H9 (cell line): ENCODE measurements around the gene CLDN22. TPM values are rescaled to one million over a fixed set of nuclear protein-coding genes. Genes with fewer than 3 reads are reported as not detected.

Experiments used
- DNase-seq: peaks from one replicate; pipeline ENCODE4 v3.0.0-alpha.2; 2017
- H2AFZ ChIP-seq: one replicate; pipeline ENCODE4 v1.6.1; 2013; ENCODE audit warnings: mild to moderate bottlenecking, low read length, control low read depth, moderate library complexity
- H2AK5ac ChIP-seq: 2 replicates; pipeline ENCODE4 v1.6.1; 2013; ENCODE audit warnings: low read length, control low read depth, mixed read lengths; ENCODE audit not compliant: insufficient read length
- H2BK120ac ChIP-seq: one replicate; pipeline ENCODE4 v1.6.1; 2013; ENCODE audit warnings: low read depth, mild to moderate bottlenecking, low read length, control low read depth, inconsistent platforms; ENCODE audit not compliant: poor library complexity, severe bottlenecking
- H2BK12ac ChIP-seq: 2 replicates; pipeline ENCODE4 v1.6.1; 2013; ENCODE audit warnings: low read length, control low read depth, mixed read lengths, low read depth; ENCODE audit not compliant: insufficient read length
- H2BK15ac ChIP-seq: 2 replicates; pipeline ENCODE4 v1.6.1; 2013; ENCODE audit warnings: low read depth, low read length, control low read depth
- H2BK20ac ChIP-seq: one replicate; pipeline ENCODE4 v1.6.1; 2013; ENCODE audit warnings: low read depth, mild to moderate bottlenecking, low read length, control low read depth, inconsistent platforms; ENCODE audit not compliant: poor library complexity, severe bottlenecking
- H2BK5ac ChIP-seq: 2 replicates; pipeline ENCODE4 v1.6.1; 2013; ENCODE audit warnings: low read length, control low read depth, mixed read lengths; ENCODE audit not compliant: insufficient read length
- H3K14ac ChIP-seq: 2 replicates; pipeline ENCODE4 v1.6.1; 2013; ENCODE audit warnings: low read length, control low read depth; ENCODE audit not compliant: insufficient read depth
- H3K18ac ChIP-seq: 2 replicates; pipeline ENCODE4 v1.6.1; 2013; ENCODE audit warnings: low read depth, mild to moderate bottlenecking, mixed read lengths, low read length, control low read depth; ENCODE audit not compliant: insufficient read length
- H3K23ac ChIP-seq: 2 replicates; pipeline ENCODE4 v1.6.1; 2013; ENCODE audit warnings: low read length, control low read depth, mixed read lengths, low read depth; ENCODE audit not compliant: insufficient read length
- H3K23me2 ChIP-seq: 2 replicates; pipeline ENCODE4 v1.6.1; 2013; ENCODE audit warnings: low read depth, mild to moderate bottlenecking, mixed read lengths, low read length, control low read depth; ENCODE audit not compliant: insufficient read length, poor library complexity, severe bottlenecking
- H3K27ac ChIP-seq: 2 replicates; pipeline ENCODE4 v1.5.1; 2013; ENCODE audit warnings: low read length, control low read depth, mixed read lengths, low read depth; ENCODE audit not compliant: insufficient read length
- H3K27me3 ChIP-seq: 2 replicates; pipeline ENCODE4 v1.6.1; 2013; ENCODE audit warnings: low read length, control low read depth, inconsistent platforms; ENCODE audit not compliant: insufficient read depth
- H3K4ac ChIP-seq: 2 replicates; pipeline ENCODE4 v1.6.1; 2013; ENCODE audit warnings: low read depth, mild to moderate bottlenecking, control low read depth, inconsistent platforms, low read length, moderate library complexity
- H3K4me1 ChIP-seq: 2 replicates; pipeline ENCODE4 v1.6.1; 2013; ENCODE audit warnings: low read length, control low read depth, inconsistent platforms; ENCODE audit not compliant: insufficient read depth
- H3K4me2 ChIP-seq: 2 replicates; pipeline ENCODE4 v1.6.1; 2013; ENCODE audit warnings: low read length, control low read depth, mixed read lengths; ENCODE audit not compliant: insufficient read length, insufficient read depth
- H3K56ac ChIP-seq: 2 replicates; pipeline ENCODE4 v1.6.1; 2013; ENCODE audit warnings: low read depth, mild to moderate bottlenecking, mixed read lengths, low read length, control low read depth; ENCODE audit not compliant: insufficient read length
- H3K79me1 ChIP-seq: 2 replicates; pipeline ENCODE4 v1.6.1; 2013; ENCODE audit warnings: low read depth, mild to moderate bottlenecking, moderate library complexity, low read length, control low read depth, inconsistent platforms; ENCODE audit not compliant: insufficient read depth, poor library complexity, severe bottlenecking
- H3K79me2 ChIP-seq: 2 replicates; pipeline ENCODE4 v1.6.1; 2013; ENCODE audit warnings: low read length, control low read depth, inconsistent platforms; ENCODE audit not compliant: insufficient read depth
- H3K9ac ChIP-seq: 2 replicates; pipeline ENCODE4 v1.6.1; 2013; ENCODE audit warnings: low read length, control low read depth, mixed read lengths; ENCODE audit not compliant: insufficient read length; ENCODE audit errors: extremely low read depth
- H3K9me3 ChIP-seq: one replicate; pipeline ENCODE4 v1.6.1; 2013; ENCODE audit warnings: low read depth, low read length, inconsistent platforms; ENCODE audit not compliant: control insufficient read depth
- H3T11ph ChIP-seq: one replicate; pipeline ENCODE4 v1.6.1; 2013; ENCODE audit warnings: mild to moderate bottlenecking, low read length, control low read depth, inconsistent platforms
- H4K20me1 ChIP-seq: one replicate; pipeline ENCODE4 v1.6.1; 2013; ENCODE audit not compliant: control insufficient read depth, insufficient read length, insufficient read depth
- H4K5ac ChIP-seq: 2 replicates; pipeline ENCODE4 v1.6.1; 2013; ENCODE audit warnings: low read depth, mild to moderate bottlenecking, mixed read lengths, low read length, control low read depth; ENCODE audit not compliant: insufficient read length
- H4K8ac ChIP-seq: replicated peaks from 2 replicates; pipeline ENCODE4 v1.6.1; 2013; ENCODE audit warnings: low read length, control low read depth, mixed read lengths, low read depth; ENCODE audit not compliant: insufficient read length
- H4K91ac ChIP-seq: 2 replicates; pipeline ENCODE4 v1.6.1; 2013; ENCODE audit warnings: low read depth, mild to moderate bottlenecking, moderate library complexity, mixed read lengths, low read length, control low read depth; ENCODE audit not compliant: insufficient read length
- H3K27ac Mint-ChIP-seq, 3 experiments: 2 replicates in 2 of 3; 3 replicates in 1 of 3; pipeline ENCODE4 v1.8.0; 2020 to 2021; ENCODE audit warnings: mixed read lengths in 3 of 3, mild to moderate bottlenecking in 1 of 3, moderate library complexity in 1 of 3
- H3K27me3 Mint-ChIP-seq: 2 replicates; pipeline ENCODE4 v1.8.0; 2021; ENCODE audit warnings: low read depth, mild to moderate bottlenecking, moderate library complexity, mixed read lengths
- H3K36me3 Mint-ChIP-seq, 3 experiments: 2 replicates in 2 of 3; 3 replicates in 1 of 3; pipeline ENCODE4 v1.8.0; 2020 to 2021; ENCODE audit warnings: low read depth in 3 of 3, mixed read lengths in 3 of 3; ENCODE audit not compliant: insufficient read depth in 1 of 3
- H3K4me1 Mint-ChIP-seq, 2 experiments: 2 replicates each; pipeline ENCODE4 v1.8.0; 2020; ENCODE audit warnings: mixed read lengths in 2 of 2
- H3K4me3 Mint-ChIP-seq, 2 experiments: 2 replicates in 1 of 2; 3 replicates in 1 of 2; pipeline ENCODE4 v1.8.0; 2020 to 2021; ENCODE audit warnings: mild to moderate bottlenecking in 2 of 2, mixed read lengths in 2 of 2, moderate library complexity in 1 of 2
- H3K9me3 Mint-ChIP-seq, 2 experiments: 2 replicates in 1 of 2; 3 replicates in 1 of 2; pipeline ENCODE4 v1.8.0; 2020; ENCODE audit warnings: mild to moderate bottlenecking in 2 of 2, mixed read lengths in 2 of 2, moderate library complexity in 1 of 2
- CTCF ChIP-seq: fragments of 200-600 bp; sonication (generic); conservative IDR thresholded peaks from 3 replicates; pipeline ENCODE4 v1.8.0; 2021; ENCODE audit warnings: antibody characterized with exemption, mild to moderate bottlenecking
- WGBS: extraction: QIAGEN DNeasy Blood & Tissue Kit; methylation state at CpG from one replicate; pipeline ENCODE4 v1.1.7; 2013; ENCODE audit warnings: missing lambda C conversion rate, low lambda C conversion rate, mixed read lengths; ENCODE audit not compliant: insufficient read length; ENCODE audit errors: extremely low coverage; 5-methylcytosine and 5-hydroxymethylcytosine counted together
- total RNA-seq: library from RNA; stranded (reverse); gene quantifications from 2 replicates; pipeline ENCODE4 v1.2.1, GENCODE V29; 2021

CLDN22 gene
- total RNA-seq, 1 experiment from 2014 or later: not detected

DNA sequence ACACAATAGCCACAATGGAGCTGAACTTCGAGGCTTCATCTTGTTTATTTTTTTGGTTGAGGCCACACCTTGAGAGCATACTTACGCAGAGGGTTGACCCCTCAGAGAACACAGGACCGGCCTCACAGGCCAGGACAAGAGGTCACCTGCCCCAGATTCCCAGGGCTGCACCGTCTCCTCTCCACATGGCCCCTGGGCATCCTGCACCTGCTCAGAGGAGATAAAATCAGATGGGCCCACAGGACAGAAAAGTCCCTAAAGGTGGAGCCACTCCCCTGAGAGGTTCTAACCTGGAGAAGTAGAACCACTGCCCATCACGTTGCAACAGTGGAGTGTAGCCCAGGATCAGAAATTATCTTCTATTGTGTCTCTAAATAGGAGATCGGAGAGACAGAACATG lies 3.2 kb upstream of the CLDN22 start:
- Histone ChIP-seq H4K91ac (no peak overlapping the region), H3K9me3 (no peaks in the 10 kb centered on the region), H3K18ac (no peak overlapping the region), H3K23ac (no peak overlapping the region), H2BK120ac (no peak overlapping the region), H3K27me3 (no peaks in the 10 kb centered on the region), H3K23me2 (no peaks in the 10 kb centered on the region), H3K4me2 (no peak overlapping the region), H3K14ac (no peak overlapping the region; the same call in 1 of the 2 replicates), H4K8ac (no peak overlapping the region), H2AFZ (no peak overlapping the region), H2BK15ac (no peak overlapping the region), H3K4me1 (no peaks in the 10 kb centered on the region), H2BK12ac (no peak overlapping the region), H2BK20ac (no peak overlapping the region), H2AK5ac (no peak overlapping the region), H3K4ac (no peak overlapping the region), H3T11ph (no peak overlapping the region), H4K5ac (no peak overlapping the region), H3K79me1 (no peaks in the 10 kb centered on the region), H3K9ac (no peak overlapping the region), H4K20me1 (no peaks in the 10 kb centered on the region), H3K56ac (no peak overlapping the region), H3K79me2 (no peaks in the 10 kb centered on the region; the same call in 1 of the 2 replicates), H2BK5ac (no peak overlapping the region), H3K27ac (no peak overlapping the region)
- Mint-ChIP-seq H3K27ac (no peak overlapping the region), H3K27me3 (no peaks in the 10 kb centered on the region), H3K9me3 (peaks cover 19 to 20% of the 10 kb centered on the region in 2 experiments), H3K4me3 (no peak overlapping the region), H3K4me1 (peaks cover 0 to 7% of the 10 kb centered on the region in 2 experiments; a peak in 1 of 4 replicates), H3K36me3 (peaks cover 12 to 32% (median 23%) of the 10 kb centered on the region in 3 experiments)
- no peak for DNase-seq
- no CpG with 5 or more reads among the region's 6 CpGs for WGBS
- TF ChIP-seq CTCF: no peak
